KG1 (cell line): ENCODE measurements around the gene ATP8B3.

ENCODE experiments used
- DNase-seq: peaks from one replicate; lab custom pipeline; 2025; lab: John Stamatoyannopoulos, UW

Gene ATP8B3

GRCh38 chr19:1746401-1747284 lies 65.4 kb downstream of the ATP8B3 start:
- DNase-seq: no peak

GRCh38 chr19:1745589-1746031 lies 66.5 kb downstream of the ATP8B3 start:
- DNase-seq: no peak

GRCh38 chr19:1744822-1745563 lies 67.1 kb downstream of the ATP8B3 start:
- no peak for DNase-seq

- no peak for DNase-seq
Measured at GRCh38 chr19:1744133-1744665, 67.9 kb downstream of the ATP8B3 start.

GRCh38 chr19:1742989-1743696 lies 68.9 kb downstream of the ATP8B3 start:
- DNase-seq: no peak

- no peak for DNase-seq
Measured at GRCh38 chr19:1739960-1740629, 72.0 kb downstream of the ATP8B3 start.

- no peak for DNase-seq
Measured at GRCh38 chr19:1736927-1737326, 75.1 kb downstream of the ATP8B3 start.

GRCh38 chr19:1736280-1736679 lies 75.8 kb downstream of the ATP8B3 start:
- no peak for DNase-seq

GRCh38 chr19:1734321-1734966 lies 77.6 kb downstream of the ATP8B3 start:
- DNase-seq: no peak
